GM12878 (cell line): ENCODE data around the gene SLC13A4. TPM values are rescaled to one million over a fixed set of nuclear protein-coding genes. Genes with fewer than 3 reads are reported as not detected.

Source experiments
- ATAC-seq: fragments of 200-7000 bp; cut with Tn5 transposase; 3 replicates; pipeline ENCODE4 v1.9.1; 2020; ENCODE audit warnings: mild to moderate bottlenecking, moderate library complexity
- BruUV-seq: library from RNA; stranded (reverse); fragments of 400-500 nt; replicated peaks from 2 replicates; lab custom pipeline; 2021; lab: Mats Ljungman, UMichigan
- CTCF ChIA-PET: fragments of 300-600 bp; sonication (Branson Sonifier 250); formaldehyde crosslinking; extraction: SDS; loops from one replicate; lab custom pipeline; 2021; ENCODE audit warnings: inconsistent platforms; lab: Yijun Ruan, JAX
- POLR2A ChIA-PET: fragments of 350-600 bp; formaldehyde crosslinking; extraction: SDS; loops from one replicate; lab custom pipeline; 2021; ENCODE audit warnings: inconsistent platforms; lab: Charles Lee
- RAD21 ChIA-PET: fragments of 300-600 bp; sonication (Branson Sonifier 250); formaldehyde crosslinking; loops from one replicate; lab custom pipeline; 2023; ENCODE audit warnings: antibody characterized with exemption; ENCODE audit not compliant: unreplicated experiment; lab: Charles Lee
- SMC1A ChIA-PET: fragments of 300-600 bp; sonication (Branson Sonifier 250); formaldehyde crosslinking; loops from one replicate; lab custom pipeline; 2023; ENCODE audit not compliant: unreplicated experiment, uncharacterized antibody; lab: Charles Lee
- DNase-seq: peaks from one replicate; pipeline ENCODE4 v3.0.0-alpha.2; 2011; ENCODE audit warnings: low read depth, low spot score
- FAIRE-seq: peaks from 3 replicates; lab custom pipeline; 2011; peaks lifted over from hg19 to GRCh38; lab: Jason Lieb, UNC
- H2AFZ ChIP-seq: 2 replicates; pipeline ENCODE4 v1.6.0; 2011; ENCODE audit warnings: low read depth, low read length, control low read depth; ENCODE audit not compliant: control insufficient read depth
- H3K27ac ChIP-seq: 2 replicates; pipeline ENCODE4 v1.5.1; 2011; ENCODE audit warnings: control low read depth; ENCODE audit not compliant: control insufficient read depth, insufficient read depth
- H3K27me3 ChIP-seq, 2 experiments: replicated peaks in 1 of 2; 2 replicates each; pipeline versions ENCODE4 v1.6.0 to v1.6.1; 2011; ENCODE audit warnings: low read length in 1 of 2; ENCODE audit not compliant: control insufficient read depth in 2 of 2, insufficient read depth in 2 of 2
- H3K36me3 ChIP-seq, 2 experiments: 2 replicates each; pipeline ENCODE4 v1.5.1; 2011; ENCODE audit warnings: low read length in 1 of 2; ENCODE audit not compliant: control insufficient read depth in 2 of 2, insufficient read depth in 2 of 2
- H3K4me1 ChIP-seq: 2 replicates; pipeline ENCODE4 v1.6.1; 2011; ENCODE audit warnings: mild to moderate bottlenecking, low read length, moderate library complexity, mixed read lengths; ENCODE audit not compliant: control insufficient read depth, insufficient read depth
- H3K4me2 ChIP-seq: 2 replicates; pipeline ENCODE4 v1.6.0; 2011; ENCODE audit warnings: control low read depth; ENCODE audit not compliant: control insufficient read depth, insufficient read depth
- H3K4me3 ChIP-seq: fragments of 200-600 bp; sonication (generic); 2 replicates; pipeline ENCODE4 v1.5.1; 2016
- H3K79me2 ChIP-seq: 2 replicates; pipeline ENCODE4 v1.6.0; 2011; ENCODE audit warnings: low read length; ENCODE audit not compliant: control insufficient read depth, insufficient read depth
- H3K9ac ChIP-seq: 2 replicates; pipeline ENCODE4 v1.8.0; 2011; ENCODE audit warnings: low read length, control low read depth, mixed read lengths; ENCODE audit not compliant: control insufficient read depth, insufficient read depth
- H3K9me3 ChIP-seq: replicated peaks from 3 replicates; pipeline ENCODE4 v1.5.1; 2011; ENCODE audit warnings: mild to moderate bottlenecking, low read length; ENCODE audit not compliant: control insufficient read depth, insufficient read depth
- H4K20me1 ChIP-seq: 2 replicates; pipeline ENCODE4 v1.6.0; 2011; ENCODE audit not compliant: control insufficient read depth, insufficient read depth
- BCLAF1 ChIP-seq: fragments of 450-650 bp; IDR thresholded peaks from 2 replicates; pipeline ENCODE4 v1.6.1; 2017; ENCODE audit warnings: antibody characterized with exemption, mild to moderate bottlenecking, moderate library complexity
- E2F4 ChIP-seq: IDR thresholded peaks from 2 replicates; pipeline ENCODE4 v1.6.1; 2012; ENCODE audit warnings: low read depth, low read length, improper control_type of control experiment
- FOXK2 ChIP-seq: fragments of 450-650 bp; IDR thresholded peaks from 2 replicates; pipeline ENCODE4 v1.6.1; 2017; ENCODE audit warnings: mild to moderate bottlenecking, moderate library complexity
- HDAC2 ChIP-seq: fragments of 200-600 bp; sonication (generic); IDR thresholded peaks from 2 replicates; pipeline ENCODE4 v1.6.1; 2017
- HDGF ChIP-seq: fragments of 450-650 bp; IDR thresholded peaks from 2 replicates; pipeline ENCODE4 v1.6.1; 2016; ENCODE audit warnings: antibody characterized with exemption
- IRF3 ChIP-seq: fragments of 450-650 bp; IDR thresholded peaks from 2 replicates; pipeline ENCODE4 v1.6.1; 2014; ENCODE audit warnings: mild to moderate bottlenecking
- JUND ChIP-seq: IDR thresholded peaks from 2 replicates; pipeline ENCODE4 v1.6.1; 2012; ENCODE audit warnings: low read depth, mild to moderate bottlenecking, low read length, improper control_type of control experiment, moderate library complexity
- KAT2A ChIP-seq: conservative IDR thresholded peaks from 2 replicates; pipeline ENCODE4 v1.6.1; 2011; ENCODE audit warnings: low read depth, low read length; ENCODE audit not compliant: control insufficient read depth
- LARP7 ChIP-seq: fragments of 450-650 bp; IDR thresholded peaks from 2 replicates; pipeline ENCODE4 v1.6.1; 2017; ENCODE audit warnings: mild to moderate bottlenecking
- NFYA ChIP-seq: IDR thresholded peaks from 2 replicates; pipeline ENCODE4 v1.6.1; 2011; ENCODE audit warnings: low read depth, mild to moderate bottlenecking, low read length, improper control_type of control experiment, borderline replicate concordance
- NFYB ChIP-seq: IDR thresholded peaks from 2 replicates; pipeline ENCODE4 v1.6.1; 2011; ENCODE audit warnings: low read depth, mild to moderate bottlenecking, low read length, improper control_type of control experiment, moderate library complexity; ENCODE audit not compliant: insufficient read depth
- PML ChIP-seq: IDR thresholded peaks from 2 replicates; pipeline ENCODE4 v1.6.1; 2012; ENCODE audit warnings: low read length, inconsistent platforms
- RAD21 ChIP-seq: IDR thresholded peaks from 2 replicates; pipeline ENCODE4 v1.6.1; 2011; ENCODE audit warnings: mild to moderate bottlenecking, low read depth, low read length, moderate library complexity; ENCODE audit not compliant: insufficient read depth
- SMAD5 ChIP-seq: IDR thresholded peaks from 2 replicates; pipeline ENCODE4 v1.6.1; 2016; ENCODE audit warnings: antibody characterized with exemption, low read depth
- ZNF384 ChIP-seq: IDR thresholded peaks from 2 replicates; pipeline ENCODE4 v1.6.1; 2012; ENCODE audit warnings: low read depth, mild to moderate bottlenecking, low read length, improper control_type of control experiment, borderline replicate concordance
- WGBS: methylation state at CpG from one replicate; pipeline ENCODE4 v1.1.6; 2016; ENCODE audit warnings: low lambda C conversion rate; ENCODE audit not compliant: insufficient replicate concordance, insufficient coverage; ENCODE audit errors: missing lambda C conversion rate; 5-methylcytosine and 5-hydroxymethylcytosine counted together
- in situ Hi-C: fragments of 300-500 bp; cut with MboI; formaldehyde crosslinking; loops from 9 replicates; pipeline ENCODE4 v1.14.3; 2018; ENCODE audit warnings: mixed read lengths
- intact Hi-C: fragments of 100-400 bp; cut with micrococcal nuclease; formaldehyde crosslinking; loops from one replicate; pipeline ENCODE4 v1.14.2; 2022; ENCODE audit not compliant: unreplicated experiment
- polyA plus RNA-seq, 11 experiments: library from polyadenylated mRNA; depleted of rRNA in 4 of 11; unstranded in 6 of 11; stranded (reverse) in 5 of 11; fragments of >200 nt; fragmentation: Nextera tagmentation in 4 of 11; fragmentation: Illumina TruSeq in 1 of 11; extraction: Ambion mirVana in 4 of 11; extraction: Trizol in 1 of 11; gene quantifications; 1 replicate in 1 of 11; 2 replicates in 10 of 11; pipeline versions ENCODE4 v1.2.1 to v1.2.3, GENCODE V29; 2011 to 2016; ENCODE audit warnings: inconsistent platforms in 2 of 11, missing spikeins in 2 of 11, low read depth in 1 of 11
- total RNA-seq, 4 experiments: library from RNA; depleted of rRNA in 3 of 4; stranded (reverse); fragments of >200 nt in 3 of 4; fragmentation: Illumina TruSeq in 1 of 4; extraction: Trizol in 1 of 4; gene quantifications; 2 replicates each; pipeline versions ENCODE4 v1.2.1 to v1.2.3, GENCODE V29; 2013 to 2021

SLC13A4 gene
- total and polyA plus RNA-seq, 10 of the 15 experiments (the other 5 are each of a cell fraction or from before 2014, with no cell fraction given) = 0.14 to 0.23 (median 0.20) TPM; not detected in 7

GRCh38 chr7:135692055-135692454, 35.9 kb downstream of the SLC13A4 start:
- RAD21 ChIA-PET = no interaction called here
- FAIRE-seq (no peak), ATAC-seq (no peak)
- no peaks in the 10 kb centered on the region for H3K79me2 ChIP-seq
- H3K9ac ChIP-seq = no peak overlapping the region
- no peak overlapping the region for H3K27ac ChIP-seq
- no peak for TF ChIP-seq SMAD5
- no peak for TF ChIP-seq PML
- no peak for TF ChIP-seq IRF3
- TF ChIP-seq BCLAF1 = no peak
- no peak for TF ChIP-seq HDGF
- no peak for TF ChIP-seq FOXK2
- TF ChIP-seq ZNF384 = no peak
- TF ChIP-seq NFYB = no peak
- TF ChIP-seq LARP7 = no peak
- TF ChIP-seq HDAC2 = no peak
- no peak for TF ChIP-seq RAD21
- TF ChIP-seq JUND = no peak
- TF ChIP-seq NFYA = no peak
- no peak for TF ChIP-seq KAT2A
- TF ChIP-seq E2F4 = no peak
- TF ChIP-seq, all 136 proteins: peak for 0
- Histone ChIP-seq H3K36me3 (no peaks in the 10 kb centered on the region), H2AFZ (no peak overlapping the region), H3K4me2 (no peak overlapping the region), H3K4me3 (no peak overlapping the region), H3K4me1 (no peaks in the 10 kb centered on the region), H3K27me3 (no peaks in the 10 kb centered on the region), H4K20me1 (no peaks in the 10 kb centered on the region), H3K9me3 (no peaks in the 10 kb centered on the region)
- 70% methylated on average over 3 of the region's 3 CpGs for WGBS
- ChIA-PET POLR2A (no interaction called here), CTCF (interaction anchor here (1.3 kb wide), 1 partner anchor 19 kb away, joined by 3 read pairs; no protein-coding TSS in a partner anchor), SMC1A (interaction anchor here (1.6 kb wide), 1 partner anchor 9 kb away, joined by 5 read pairs; no protein-coding TSS in a partner anchor)
- no peak for DNase-seq
- intact Hi-C loops = no loop called here
- BruUV-seq = no TSS peak
- in situ Hi-C loops = no loop called here
